GM21515 (cell line): ENCODE measurements around the gene FOXJ3.
"Not testable (repeated sequence)": the region's sequence is repeated elsewhere in the genome, so short reads cannot be mapped to it uniquely, and the experiment has no call there.

ENCODE experiments used
- ATAC-seq: cut with Tn5 transposase; IDR thresholded peaks from one replicate; pipeline ENCODE4 v1.9.1; 2021; ENCODE audit not compliant: unreplicated experiment

Gene FOXJ3

DNA sequence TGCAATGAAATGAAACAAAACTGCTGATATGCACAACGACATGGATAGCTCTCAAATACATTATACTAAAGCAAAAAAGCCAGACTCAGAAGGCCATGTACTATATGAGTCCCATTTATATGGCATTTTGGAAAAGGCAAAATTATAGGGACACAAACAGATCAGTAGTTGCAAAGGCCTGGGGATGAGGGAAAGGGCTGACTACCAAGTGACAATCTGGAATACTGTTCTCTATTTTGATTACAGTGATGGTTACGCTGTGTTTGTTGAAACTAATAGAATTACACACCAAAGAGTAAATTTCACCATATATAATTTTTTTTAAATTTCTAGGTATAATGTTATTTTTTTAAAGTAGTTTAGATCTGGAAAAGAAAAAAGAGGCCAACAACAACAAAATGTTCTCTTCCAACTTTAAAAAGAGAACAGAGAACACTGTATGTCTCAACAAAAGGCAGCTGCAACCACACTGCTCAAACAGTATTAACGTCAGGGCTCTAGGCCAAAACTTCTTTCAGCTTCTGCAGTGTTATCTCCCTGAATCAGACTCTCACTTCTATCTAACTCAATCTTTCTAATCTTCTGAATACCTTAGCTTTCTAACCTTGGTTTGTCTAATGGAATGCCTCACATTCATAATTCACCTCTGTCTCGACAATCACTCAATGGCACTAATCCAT is 75.8 kb downstream of the FOXJ3 start:
- peak; percentile 52 for ATAC-seq

GRCh38 chr1:42258218-42258617 is 76.8 kb downstream of the FOXJ3 start:
- ATAC-seq: no peak

DNA sequence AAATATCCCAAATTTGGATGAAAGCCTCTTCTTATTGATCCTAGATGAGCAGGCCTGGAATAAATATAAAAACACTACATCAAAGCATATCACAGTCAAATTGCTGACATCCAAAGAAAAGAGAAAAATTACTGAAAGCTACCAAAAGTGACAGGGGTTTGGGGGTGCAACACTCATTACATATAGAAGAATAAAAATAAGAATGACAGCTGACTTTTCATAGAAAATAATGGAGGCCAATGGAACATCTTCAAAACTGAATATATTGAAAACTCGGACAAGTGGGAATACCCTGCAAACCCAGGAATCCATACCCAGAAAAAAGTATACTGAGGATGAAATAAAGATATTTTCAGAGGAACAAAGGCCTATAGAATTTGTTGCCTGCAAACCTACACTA is 84.0 kb downstream of the FOXJ3 start:
- no peak for ATAC-seq

- no peak for ATAC-seq
These were observed 84.9 kb downstream of the FOXJ3 start for GRCh38 chr1:42250164-42250563.

GRCh38 chr1:42240966-42241755 is 93.9 kb downstream of the FOXJ3 start:
- ATAC-seq: no peak

DNA sequence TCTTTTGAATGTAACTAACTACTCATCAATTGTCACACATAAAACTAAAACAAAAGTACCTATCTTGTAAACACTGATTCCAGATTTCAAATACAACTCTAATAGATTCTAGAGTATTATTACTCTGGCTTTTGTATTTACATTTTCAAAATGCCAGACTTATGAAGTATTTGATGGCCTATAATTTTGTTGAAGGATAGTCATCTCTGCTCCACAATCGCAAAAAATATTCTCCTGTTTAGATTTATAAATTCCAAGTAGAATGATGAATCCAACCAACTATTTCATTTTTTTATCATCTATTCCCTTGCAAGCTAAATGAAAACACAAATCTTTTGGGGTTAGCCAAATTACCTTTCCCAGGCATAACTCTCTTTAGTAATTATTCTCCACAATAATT is 95.5 kb downstream of the FOXJ3 start:
- ATAC-seq: no peak

DNA sequence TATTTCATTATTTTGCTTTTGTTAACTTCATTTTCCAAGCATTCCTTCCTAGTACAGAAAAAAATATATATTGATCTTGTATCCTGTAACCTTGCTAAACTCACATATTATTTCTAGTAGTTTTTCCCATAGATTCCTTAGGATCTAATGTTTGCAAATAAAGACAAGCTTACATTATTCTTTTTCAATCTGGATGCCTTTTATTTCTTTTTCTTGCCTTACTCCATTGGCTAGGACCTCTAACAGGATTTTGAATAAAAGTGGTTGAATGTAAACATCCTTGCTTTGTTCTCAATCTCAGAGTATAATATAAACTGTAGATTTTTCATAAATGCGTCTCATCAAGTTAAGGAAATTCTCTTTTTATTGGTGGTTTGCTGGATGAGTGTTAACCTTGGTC is 96.0 kb downstream of the FOXJ3 start:
- no peak for ATAC-seq

GRCh38 chr1:42231253-42231652 is 103.8 kb downstream of the FOXJ3 start:
- no peak for ATAC-seq

DNA sequence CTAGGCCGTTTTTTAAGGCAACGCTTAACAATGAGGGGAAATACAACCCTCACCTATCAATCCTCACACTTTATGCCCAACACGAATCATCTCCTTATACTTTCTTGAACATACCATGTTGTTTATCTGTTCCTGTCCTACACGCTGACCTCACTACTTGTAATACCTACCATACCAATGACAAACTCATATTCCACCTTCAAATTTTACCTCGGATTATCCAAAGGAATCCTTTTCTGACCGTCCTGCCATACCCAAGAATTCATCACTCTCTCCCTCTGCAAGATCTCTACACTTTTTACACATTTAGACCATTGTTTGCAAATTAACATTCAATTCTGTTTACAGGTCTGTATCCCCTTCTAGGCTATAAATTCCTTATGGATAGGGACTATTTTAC is 106.1 kb downstream of the FOXJ3 start:
- ATAC-seq: no peak

DNA sequence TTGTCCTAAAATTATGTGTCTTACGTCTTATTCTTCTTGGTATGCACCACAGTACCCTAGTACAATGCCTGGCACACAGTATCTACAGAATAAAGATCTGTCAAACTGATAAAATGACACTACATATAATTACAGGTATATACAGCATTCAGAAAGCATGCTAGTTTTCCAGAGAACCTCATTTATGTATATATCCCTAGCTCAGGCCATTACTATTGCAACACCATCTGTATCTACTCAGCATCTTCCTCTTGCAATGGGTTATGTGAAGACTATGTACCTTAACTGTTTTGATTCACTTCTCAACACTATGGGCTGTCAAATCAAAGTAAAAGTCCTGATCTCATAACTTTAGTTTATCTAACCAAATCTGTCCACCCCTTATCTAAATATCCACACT is 112.0 kb downstream of the FOXJ3 start:
- ATAC-seq: no peak

GRCh38 chr1:42221952-42222606 is 113.0 kb downstream of the FOXJ3 start:
- ATAC-seq: no peak

- no peak for ATAC-seq
These were observed 113.6 kb downstream of the FOXJ3 start for GRCh38 chr1:42221456-42221855.

GRCh38 chr1:42219627-42220026 is 115.4 kb downstream of the FOXJ3 start:
- no peak for ATAC-seq

GRCh38 chr1:42214447-42214871 is 120.6 kb downstream of the FOXJ3 start:
- no peak for ATAC-seq

DNA sequence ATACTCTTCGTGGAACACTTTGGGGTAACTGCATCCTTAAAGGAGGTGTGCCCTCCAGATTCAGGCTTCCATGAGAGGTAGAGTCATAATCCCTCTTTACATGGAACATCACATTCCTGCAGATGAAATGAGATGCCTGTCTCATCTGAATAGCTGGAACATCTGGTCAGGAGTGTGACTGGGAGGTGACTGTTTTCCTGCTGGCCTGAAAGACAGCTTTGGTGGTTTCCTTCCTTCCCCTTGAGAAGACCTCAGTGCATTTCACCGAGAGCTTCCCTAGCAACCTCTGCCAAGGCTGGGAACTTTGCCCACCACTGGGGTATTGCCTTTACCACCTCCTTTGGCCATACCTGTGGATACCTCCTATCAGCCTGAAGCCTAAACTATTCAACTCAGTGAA is 123.8 kb downstream of the FOXJ3 start:
- ATAC-seq: no peak

- no peak for ATAC-seq
These were observed 124.5 kb downstream of the FOXJ3 start for GRCh38 chr1:42210421-42211133.

DNA sequence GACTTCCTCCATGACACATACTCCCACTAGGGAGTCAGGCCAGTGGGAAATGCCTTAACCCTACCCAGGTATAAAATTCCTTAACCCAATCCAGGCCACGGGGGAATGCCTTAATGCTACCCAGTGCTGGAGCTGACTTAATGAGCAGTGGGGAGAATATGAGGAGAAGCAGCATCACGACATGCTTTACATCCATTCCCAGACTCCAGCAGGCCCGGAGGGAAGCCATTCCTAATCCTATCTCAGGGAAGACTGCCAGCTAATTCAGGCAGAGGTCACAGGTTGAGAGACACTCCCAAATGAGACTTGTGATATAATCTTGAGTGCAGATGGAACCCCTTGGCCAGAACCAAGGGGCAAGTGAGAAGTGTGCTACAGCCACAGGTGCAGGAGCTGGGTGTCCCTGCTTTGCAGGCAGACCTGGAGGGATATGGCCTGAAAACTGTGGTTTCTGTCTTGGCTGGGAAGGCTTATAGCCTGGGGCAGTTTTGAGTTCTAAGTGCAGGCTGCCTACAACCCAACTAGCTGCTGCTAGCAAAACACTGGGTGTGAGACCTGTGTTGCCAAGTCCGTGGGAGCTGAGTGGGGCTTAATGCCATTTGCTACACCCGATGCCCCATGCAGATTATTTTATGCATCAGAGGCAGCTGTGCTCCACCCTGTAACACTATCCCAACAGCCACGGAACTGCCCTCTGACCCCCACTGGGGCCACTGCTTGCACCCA is 125.3 kb downstream of the FOXJ3 start:
- no peak for ATAC-seq

GRCh38 chr1:42206930-42207329 is 128.1 kb downstream of the FOXJ3 start:
- not testable (repeated sequence) for ATAC-seq

DNA sequence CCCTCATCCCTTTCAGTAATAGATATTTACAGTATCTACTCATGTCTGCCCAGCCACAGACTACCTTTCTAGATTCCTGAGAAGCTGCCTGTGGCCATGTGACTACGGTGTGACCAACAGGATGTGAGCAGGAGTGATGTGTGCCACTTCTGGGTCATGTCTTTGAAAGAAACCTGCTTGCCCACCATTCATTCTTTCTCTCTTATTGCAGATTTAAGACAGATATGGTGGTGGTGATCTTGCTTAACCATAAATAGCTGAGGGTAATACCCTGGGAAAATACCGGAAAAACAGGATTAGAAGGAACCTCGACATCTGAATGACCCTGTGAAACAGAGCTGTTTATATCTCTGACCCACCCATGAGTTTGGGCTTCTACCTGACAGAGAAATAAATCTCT is 128.9 kb downstream of the FOXJ3 start:
- no peak for ATAC-seq

- ATAC-seq: no peak
These were observed 133.0 kb downstream of the FOXJ3 start for GRCh38 chr1:42201986-42202385.

- ATAC-seq: no peak
These were observed 136.8 kb downstream of the FOXJ3 start for GRCh38 chr1:42198251-42198650.
